Right ventricle myocardium superior (tissue), 1 donor: ENCODE results near the gene EPHB6. TPM values are rescaled to one million over a fixed set of nuclear protein-coding genes. Genes with fewer than 3 reads are reported as not detected.

Experiments
- ATAC-seq: fragments of 200-7000 bp; cut with Tn5 transposase; one replicate; pipeline ENCODE4 v1.9.1; 2020; ENCODE audit warnings: mild to moderate bottlenecking; ENCODE audit not compliant: poor library complexity
- DNase-seq: peaks from one replicate; pipeline ENCODE4 v3.0.0-alpha.2; 2020
- intact Hi-C: fragments of 100-400 bp; cut with DNase I; formaldehyde crosslinking; loops from one replicate; pipeline ENCODE4 v1.11.2; 2022
- total RNA-seq: library from RNA; stranded (reverse); fragmentation: NEBNext Ultra II Directional; extraction: Animal tissue kit (Norgen Biotek cat#: 25700); gene quantifications from one replicate; pipeline ENCODE4 v1.2.1, GENCODE V29; 2021
- donor health status: DM: no; HTN: yes; CAD: no; lungs with severe emphysema.

The EPHB6 gene
- total RNA-seq, 1 donor from 2014 or later, result 2.6 TPM

GRCh38 chr7:142871260-142872105 is 16.6 kb downstream of the EPHB6 start:
- intact Hi-C loops, result no loop called here
- ATAC-seq (no peak), DNase-seq (no peak)

DNA sequence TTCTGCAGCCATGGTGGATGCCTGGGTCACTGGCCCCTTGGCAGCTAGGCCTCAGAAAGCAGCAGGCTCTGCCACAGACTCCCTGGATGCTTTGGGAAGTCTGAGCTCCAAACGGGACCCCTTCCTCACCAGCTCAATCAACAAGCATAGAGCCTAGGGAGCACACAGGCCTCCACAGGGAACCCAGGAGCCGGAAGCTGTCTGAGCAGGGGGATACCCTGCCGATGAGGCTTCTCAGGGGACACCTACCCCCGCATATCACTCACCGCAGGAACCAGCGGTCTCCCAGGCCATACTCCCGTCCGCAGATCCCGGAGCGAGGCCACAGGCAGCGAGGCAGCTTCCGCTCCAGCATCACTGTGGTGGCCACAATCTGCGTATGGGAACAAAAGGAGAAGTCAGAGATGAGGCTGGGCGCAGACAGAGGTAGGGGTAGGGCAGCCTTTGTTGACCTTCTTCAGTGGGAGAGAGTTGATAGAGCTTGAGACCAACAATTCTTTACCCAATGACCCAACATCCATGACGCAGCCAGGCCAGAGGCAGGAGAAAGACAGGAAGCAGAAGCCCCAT is 17.3 kb downstream of the EPHB6 start:
- intact Hi-C loops, result no loop called here
- DNase-seq (no peak), ATAC-seq (no peak)

DNA sequence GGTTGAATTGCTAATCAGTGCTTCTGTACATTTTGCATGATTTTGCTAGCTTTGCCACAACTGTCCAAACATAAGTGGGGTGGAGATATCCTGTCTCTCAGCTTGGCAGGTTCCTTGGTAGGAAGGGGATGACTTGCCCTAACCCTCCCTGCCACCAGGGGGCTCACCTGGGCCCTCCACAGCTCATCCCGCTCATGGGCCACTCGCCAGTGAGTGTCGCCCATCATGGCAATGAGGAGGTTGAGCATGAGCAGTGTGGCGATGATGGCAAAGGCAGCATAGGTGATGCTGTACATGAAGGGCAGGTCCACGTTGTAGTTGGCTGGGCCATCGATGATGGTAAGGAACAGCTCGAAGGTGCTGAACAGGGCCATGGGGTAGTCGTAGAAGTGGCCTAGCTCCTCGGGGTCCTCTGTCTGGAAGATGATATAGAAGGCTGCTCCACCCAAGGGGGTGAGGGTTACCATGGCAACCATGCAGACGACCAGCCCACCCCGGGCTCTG is 18.5 kb downstream of the EPHB6 start:
- ATAC-seq (no peak), DNase-seq (no peak)
- intact Hi-C loops, result no loop called here

DNA sequence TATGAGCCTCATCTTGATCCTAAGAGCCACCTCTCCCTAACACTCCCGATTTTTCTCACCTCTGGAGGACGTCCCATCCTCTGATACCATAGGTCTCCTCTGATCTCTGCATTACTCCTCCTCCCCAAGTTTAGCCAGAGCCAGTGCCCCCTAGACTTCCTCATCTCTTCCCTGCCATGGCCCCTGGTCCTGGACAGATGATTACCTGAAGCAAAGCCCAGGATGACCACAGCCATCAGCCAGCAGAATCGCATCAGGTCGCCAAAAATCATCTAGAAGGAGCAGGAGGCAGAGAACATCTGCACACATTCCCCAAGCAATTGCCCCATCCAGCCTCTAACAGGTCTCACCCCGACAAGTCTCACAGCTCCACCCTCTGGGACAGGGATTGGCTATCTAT is 19.0 kb downstream of the EPHB6 start:
- ATAC-seq, result no peak
- no peak for DNase-seq
- intact Hi-C loops, result no loop called here

GRCh38 chr7:142874409-142874808 is 19.5 kb downstream of the EPHB6 start:
- ATAC-seq, result no peak
- no peak for DNase-seq
- intact Hi-C loops, result no loop called here

- DNase-seq (no peak), ATAC-seq (no peak)
- intact Hi-C loops, result no loop called here
Observed at GRCh38 chr7:142874837-142875236, 20.0 kb downstream of the EPHB6 start.

- intact Hi-C loops, result no loop called here
- DNase-seq, result no peak
Observed at GRCh38 chr7:142875456-142875855, 20.6 kb downstream of the EPHB6 start.

DNA sequence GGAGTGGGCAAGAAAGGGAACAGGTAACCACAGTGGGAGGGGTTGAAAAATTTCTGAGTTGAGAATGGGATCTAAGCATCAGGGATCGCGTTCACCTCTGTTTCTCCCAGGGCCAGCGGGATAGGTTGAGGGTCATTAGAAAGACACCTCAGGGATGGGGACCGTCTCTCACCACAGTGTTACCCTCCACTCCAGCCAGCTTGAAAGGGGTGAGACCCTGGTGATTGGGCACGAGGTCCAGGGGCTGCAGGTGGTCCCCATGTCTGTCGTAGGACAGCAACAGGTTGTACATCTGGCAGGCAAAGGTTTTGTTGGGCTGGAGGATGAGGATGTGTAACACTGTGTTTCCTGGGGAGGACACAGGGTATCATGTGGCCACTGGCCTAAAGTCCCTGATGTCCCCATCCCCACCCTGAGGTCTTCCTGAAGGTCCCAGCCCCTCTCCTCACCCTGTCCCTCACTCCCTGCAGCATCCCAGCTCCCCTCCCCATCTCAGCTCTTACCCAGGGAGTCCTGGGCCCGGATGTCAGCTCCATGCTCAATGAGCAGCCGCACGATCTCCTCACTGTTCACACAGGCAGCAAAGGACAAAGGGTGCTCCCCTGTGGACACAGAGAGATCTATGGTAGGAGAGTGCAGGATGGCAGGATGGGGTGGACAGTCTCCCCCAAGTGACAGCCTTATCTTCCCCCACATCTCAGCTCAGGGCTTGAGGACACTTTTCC is 21.5 kb downstream of the EPHB6 start:
- intact Hi-C loops, result no loop called here
- DNase-seq, result no peak
- no peak for ATAC-seq

More at GRCh38 chr7:142875456-142875855, 20.6 kb downstream of the EPHB6 start:
- ATAC-seq, result no peak

- intact Hi-C loops, result no loop called here
- no peak for ATAC-seq
- no peak for DNase-seq
Observed at GRCh38 chr7:142876991-142877910, 22.4 kb downstream of the EPHB6 start.

DNA sequence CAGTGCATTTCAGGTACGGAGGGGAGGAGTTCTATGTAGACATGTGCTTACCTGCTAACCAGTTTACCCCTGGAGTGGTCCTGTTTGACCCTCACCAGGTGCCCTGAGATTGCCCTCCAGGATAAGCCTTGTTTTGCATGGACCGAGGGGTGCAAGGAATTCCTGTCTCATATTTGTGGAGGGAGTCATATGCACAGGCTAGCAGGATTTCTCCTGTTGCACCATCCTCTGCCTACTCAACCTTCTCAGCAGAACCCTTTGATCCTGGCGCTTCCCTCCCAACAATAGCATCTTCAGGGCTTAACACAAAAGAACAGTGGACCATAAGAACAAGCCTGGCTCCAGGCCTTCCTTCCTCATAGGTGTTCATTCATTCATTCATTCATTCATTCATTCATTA is 23.4 kb downstream of the EPHB6 start:
- ATAC-seq, result no peak
- intact Hi-C loops, result no loop called here
- no peak for DNase-seq

- DNase-seq (no peak), ATAC-seq (no peak)
- intact Hi-C loops, result no loop called here
Observed at GRCh38 chr7:142879060-142879459, 24.2 kb downstream of the EPHB6 start.

GRCh38 chr7:142880876-142881505 is 26.1 kb downstream of the EPHB6 start:
- DNase-seq (no peak), ATAC-seq (no peak)
- intact Hi-C loops, result no loop called here

DNA sequence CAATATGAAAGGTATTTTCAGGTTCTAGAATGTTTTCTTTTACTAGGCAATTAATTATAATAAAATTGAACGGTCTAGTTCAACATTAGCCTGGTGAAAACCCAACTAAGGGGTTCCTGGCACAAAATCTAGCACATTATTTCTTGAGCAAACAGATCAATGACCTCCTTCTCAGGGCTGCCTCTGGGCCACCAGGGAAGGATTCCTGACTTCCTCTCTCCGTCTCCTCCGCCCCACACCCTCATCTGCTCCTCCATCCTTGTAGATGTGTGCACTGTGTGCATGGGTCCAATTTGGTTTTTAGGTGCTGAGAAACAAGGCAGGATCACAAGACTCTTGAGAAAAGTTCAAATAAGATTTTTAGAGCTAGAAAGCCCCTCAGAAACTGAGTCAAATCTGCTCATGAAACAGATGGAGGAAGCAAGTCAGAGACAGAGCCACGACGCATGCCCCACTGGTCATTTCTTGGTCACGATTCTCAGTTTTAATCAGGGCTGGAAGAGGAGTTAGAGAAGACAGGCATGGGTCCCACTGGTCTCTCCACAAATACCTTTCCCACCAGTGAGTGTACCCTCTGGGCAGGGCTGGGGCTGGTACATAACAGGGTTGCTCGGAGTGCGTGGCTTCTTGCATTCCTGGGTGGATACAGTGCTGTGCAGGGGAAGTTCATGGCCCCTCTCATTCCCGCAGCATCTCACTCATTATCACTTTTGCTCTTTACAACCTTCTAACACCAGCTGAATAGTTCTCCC is 26.9 kb downstream of the EPHB6 start:
- no peak for ATAC-seq
- DNase-seq, result no peak
- intact Hi-C loops, result no loop called here

GRCh38 chr7:142882338-142882678 is 27.4 kb downstream of the EPHB6 start:
- ATAC-seq (no peak), DNase-seq (no peak)
- intact Hi-C loops, result no loop called here

- intact Hi-C loops, result no loop called here
- DNase-seq (no peak), ATAC-seq (no peak)
Observed at GRCh38 chr7:142883145-142883544, 28.3 kb downstream of the EPHB6 start.

DNA sequence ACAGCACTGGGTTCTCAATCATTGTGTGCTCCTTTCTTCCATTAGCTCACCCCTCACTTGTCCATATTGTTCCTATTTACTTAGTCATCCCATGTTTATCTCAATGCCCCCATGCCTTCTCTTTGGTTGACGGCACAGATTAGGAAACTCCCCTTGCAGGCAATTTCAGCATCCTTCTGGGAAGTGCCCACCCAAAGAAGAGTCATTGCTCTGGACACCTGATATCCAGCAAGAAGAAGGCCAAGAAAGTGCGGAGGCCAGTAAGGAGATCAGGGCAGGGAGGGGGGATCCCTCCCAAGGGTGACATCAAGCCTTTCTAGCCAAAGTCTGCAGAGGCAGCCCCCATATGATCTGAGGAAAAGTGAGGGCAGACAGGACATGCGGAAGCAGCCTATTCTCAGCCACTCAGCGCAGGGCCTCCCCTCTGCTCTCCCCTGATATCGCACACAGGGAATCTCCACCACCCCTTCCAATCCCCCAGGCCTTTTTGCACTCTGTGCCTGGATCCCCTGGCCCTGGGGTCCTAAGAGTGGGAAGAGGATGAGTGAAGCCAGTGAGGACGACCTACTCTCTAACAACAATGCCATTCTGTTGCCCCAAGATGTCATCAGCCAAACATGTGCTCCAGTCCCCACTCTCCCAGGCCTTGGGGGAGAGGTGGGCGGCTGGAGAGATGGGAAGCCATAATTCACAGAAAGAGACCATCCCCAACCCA is 28.9 kb downstream of the EPHB6 start:
- DNase-seq (no peak), ATAC-seq (no peak)
- intact Hi-C loops, result no loop called here

GRCh38 chr7:142884286-142884640 is 29.4 kb downstream of the EPHB6 start:
- ATAC-seq, result no peak
- intact Hi-C loops, result no loop called here

More at GRCh38 chr7:142884286-142884640, 29.4 kb downstream of the EPHB6 start:
- no peak for DNase-seq
